Stimulated activated naive CD4-positive, alpha-beta T cell (primary cell): ENCODE measurements around the gene CDK19.
"Not testable (repeated sequence)": the region's sequence is repeated elsewhere in the genome, so short reads cannot be mapped to it uniquely, and the experiment has no call there.

Experiments
- DNase-seq, 6 experiments: peaks; one replicate each; lab custom pipeline; 2025; lab: John Stamatoyannopoulos, UW

Gene CDK19

DNA sequence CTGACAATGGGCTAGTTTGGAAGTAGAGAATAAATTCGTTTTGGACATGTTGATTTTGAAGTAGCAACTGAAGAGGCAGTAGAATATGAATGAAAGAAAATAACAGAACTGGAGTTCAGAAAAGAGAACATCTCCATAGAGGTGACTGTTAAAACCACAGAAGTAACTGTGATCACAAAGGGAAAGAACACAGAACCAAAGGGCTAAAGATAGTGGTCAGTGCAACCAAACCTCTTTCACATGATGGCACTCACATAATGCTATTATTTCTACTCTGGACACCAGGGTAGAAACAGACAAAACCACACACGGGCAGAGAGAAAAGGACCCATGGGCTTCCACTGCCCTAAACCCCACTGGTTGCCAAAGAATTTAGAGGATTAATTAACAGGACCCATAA is 58.5 kb downstream of the CDK19 start:
- DNase-seq = no peak

DNA sequence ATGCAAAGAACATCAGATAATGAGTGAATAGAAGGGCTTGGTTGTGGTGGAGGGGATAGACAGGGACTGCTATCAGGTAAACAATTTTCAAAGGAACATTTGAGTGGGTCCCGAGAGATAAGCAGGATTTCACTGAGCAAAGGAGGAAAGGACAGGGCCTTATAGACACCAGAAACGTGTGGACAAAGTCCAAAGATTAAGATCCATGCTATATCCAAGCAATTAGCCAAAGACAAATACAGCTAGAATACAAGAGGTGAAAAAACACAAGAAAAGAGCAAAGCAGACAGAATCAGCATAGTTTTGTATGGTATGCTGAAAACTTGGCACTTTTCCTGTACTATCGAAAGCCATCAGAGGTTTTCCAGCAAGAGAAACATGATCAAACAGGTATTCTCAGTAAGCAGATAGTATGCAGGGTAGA is 59.8 kb downstream of the CDK19 start:
- no peak for DNase-seq

DNA sequence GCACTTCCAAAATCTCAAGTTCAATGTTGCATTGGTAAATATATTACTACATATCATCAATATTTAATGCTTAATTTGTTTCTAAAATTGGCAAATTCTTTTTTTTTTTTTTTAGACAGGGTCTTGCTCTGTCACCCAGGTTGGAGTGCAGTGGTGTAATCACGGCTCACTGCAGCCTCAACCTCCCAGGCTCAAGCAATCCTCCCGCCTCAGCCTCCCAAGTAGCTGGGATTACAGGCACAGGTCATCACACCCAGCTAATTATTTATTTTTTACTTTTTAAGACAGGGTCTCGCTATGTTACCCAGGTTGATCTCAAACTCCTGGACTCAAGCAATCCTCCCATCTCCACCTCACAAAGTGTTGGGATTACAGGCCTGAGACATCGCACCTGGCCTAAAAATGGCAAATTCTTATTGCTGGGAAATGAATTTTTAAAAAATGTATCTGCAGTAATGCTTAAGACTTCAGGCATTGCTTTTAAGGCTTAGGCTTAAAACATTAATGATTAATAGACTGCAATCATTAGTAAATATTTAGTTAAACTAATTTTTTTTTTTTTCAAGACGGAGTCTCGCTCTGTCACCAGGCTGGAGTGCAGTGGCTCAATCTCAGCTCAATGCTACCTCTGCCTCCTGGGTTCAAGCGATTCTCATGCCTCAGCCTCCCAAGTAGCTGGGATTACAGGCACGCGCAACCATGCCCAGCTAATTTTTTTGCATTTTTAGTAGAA is 61.2 kb downstream of the CDK19 start:
- DNase-seq = not testable (repeated sequence)

DNA sequence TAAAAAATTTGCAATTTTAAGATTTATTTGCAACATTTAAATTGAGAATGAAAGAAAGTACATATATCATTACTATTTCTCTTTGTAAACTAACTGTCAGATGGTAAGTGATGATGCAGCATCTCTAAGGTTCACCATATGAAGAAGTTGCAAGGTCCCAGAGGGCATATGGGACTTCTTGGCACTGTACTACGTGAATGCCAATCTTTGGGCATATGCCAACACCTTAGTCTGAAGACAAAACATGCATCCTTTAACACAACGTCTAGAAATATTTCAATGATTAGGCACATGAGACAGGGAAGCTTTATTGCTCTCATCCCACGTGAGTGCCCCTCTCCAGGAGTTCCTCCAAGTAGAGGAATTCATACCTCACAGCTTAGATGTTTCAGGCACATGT is 66.8 kb downstream of the CDK19 start:
- DNase-seq = no peak

DNA sequence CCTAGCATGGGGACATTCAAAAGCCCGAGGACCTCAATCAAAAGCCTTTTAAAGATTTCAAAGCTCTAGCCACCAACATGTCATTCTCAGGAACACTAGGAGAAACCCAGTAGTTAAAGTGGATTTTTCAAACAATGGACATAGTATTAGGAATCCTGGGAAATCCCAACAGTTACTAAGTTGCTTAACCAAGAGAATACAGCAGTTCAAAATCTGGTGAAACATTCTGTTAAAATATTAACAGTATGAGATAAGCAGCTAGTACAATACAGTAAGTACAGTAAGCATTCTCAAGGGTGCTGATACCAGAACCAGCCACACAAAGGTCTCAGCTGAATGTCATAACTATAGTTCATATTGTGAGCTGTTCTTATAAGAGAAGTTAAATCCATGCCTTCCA is 68.6 kb downstream of the CDK19 start:
- DNase-seq = no peak

DNA sequence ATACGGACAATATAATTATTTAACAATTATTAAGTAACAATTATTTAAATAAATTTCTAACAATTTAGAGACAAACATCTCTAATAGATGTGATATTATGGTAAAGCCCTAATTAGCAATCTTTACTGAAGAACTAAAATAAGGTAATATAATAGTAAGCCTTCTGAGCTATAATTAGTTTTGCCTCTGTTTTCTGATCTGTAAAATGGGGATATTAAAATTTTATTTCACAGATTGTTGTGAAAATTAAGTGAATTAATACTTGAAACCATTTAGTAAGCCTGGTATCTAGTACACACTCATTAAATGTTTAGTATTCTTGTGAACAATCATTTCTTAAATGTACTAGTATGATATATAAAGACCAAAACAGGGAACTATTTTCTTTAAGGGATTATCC is 70.3 kb downstream of the CDK19 start:
- no peak for DNase-seq

DNA sequence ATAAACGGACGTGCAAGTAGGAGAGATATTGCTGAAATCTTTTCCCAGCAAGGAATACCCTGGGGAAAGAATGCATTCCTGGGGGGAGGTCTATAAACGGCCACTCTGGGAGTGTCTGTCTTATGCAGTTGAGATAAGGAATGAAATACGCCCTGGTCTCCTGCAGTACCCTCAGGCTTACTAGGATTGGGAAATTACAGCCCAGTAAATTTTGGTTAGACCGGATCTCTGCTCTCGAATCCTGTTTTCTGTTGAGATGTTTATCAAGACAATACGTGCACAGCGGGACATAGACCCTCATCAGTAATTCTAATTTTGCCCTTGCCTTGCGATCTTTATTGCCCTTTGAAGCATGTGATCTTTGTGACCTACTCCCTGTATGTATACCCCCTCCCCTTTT is 72.7 kb downstream of the CDK19 start:
- DNase-seq = not testable (repeated sequence)

DNA sequence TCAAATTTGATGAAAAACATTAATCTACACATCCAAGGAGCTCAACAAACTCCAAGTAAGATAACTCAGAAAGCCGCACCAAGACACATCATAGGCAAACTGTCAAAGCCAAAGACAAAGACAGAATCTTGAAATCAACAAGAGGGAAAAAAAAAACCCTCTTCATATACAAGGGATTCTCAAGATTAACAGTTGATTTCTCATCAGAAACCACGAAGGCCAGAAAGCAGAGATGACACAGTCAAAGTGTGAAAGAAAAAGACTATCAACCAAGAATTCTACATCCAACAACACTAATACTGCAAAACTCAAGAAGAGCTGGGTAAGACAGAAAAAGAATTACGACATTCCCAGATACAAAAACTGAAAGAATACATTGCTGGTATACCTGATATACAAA is 73.8 kb downstream of the CDK19 start:
- no peak for DNase-seq

DNA sequence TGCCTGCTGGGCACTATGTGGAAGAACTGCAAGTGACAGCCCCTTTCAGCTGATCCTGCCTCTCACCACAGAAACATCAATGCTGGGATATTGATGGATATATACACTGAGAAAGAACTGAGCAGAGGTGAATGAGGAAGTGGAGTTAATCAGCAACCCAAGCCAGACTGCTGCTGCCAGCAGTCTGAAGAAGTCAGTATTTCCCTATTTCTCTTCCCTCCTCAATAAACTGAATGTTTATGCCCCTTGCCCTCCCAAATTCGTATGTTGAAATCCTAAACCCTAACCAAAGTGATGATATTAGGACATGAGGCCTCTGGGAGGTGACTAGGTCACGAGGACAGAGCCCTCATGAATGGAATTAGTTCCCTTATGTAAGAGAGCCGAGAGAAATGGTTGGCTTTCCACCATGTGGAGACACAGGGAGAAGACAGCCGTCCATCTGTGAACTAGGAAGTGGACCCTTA is 76.3 kb downstream of the CDK19 start:
- no peak for DNase-seq

DNA sequence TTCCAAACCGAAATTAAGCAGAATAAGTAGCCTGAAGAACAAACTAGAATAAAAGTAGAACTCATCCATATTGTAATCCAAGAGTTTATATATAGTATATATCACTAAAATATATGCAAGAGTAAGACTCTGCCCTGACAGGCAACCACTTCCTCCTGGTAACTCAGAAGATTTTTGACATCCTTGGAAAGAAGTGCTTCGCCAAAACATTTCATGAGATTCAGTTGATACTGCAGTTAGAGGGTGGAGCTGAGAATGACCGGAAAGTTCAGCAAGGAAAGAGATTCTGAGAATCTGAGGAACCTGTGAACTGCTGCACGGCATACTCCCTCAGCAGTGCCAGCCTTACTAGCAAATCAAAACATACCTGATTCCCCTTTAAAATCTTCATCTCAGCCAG is 79.6 kb downstream of the CDK19 start:
- DNase-seq = no peak

DNA sequence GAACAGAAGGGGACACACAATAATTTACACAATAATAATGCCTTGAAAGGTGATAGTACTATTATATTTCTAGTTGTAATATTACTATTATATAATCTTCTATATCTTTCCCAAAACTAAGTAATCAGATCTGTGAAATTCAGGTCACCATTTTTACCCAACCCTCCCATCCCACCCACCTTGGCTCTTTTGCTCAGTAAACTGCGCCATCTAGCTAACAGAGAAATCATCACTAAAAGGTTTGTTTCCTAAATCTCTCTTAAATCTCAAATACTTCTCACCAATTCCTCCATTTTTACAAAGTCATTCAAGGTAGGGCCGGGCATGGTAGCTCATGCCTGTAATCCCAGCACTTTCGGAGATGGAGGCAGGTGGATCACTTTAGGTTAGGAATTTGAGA is 83.4 kb downstream of the CDK19 start:
- no peak for DNase-seq

DNA sequence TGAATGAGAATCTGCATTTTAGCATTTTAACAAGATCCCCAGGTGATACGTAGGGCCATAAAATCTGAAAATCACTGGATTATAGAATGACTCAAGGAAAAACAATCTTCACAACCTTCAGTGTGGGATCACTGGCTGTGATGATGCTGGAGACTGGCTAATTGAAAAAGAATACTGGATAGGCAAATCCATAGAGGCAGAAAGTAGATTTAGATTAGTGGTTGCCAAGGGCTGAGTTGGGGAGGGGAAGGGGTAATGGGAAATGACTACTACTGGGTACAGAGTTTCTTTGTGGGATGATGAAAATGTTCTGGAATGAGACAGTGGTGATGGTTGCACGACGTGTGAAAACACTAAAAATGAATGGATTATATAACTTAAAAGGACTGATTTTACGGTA is 84.1 kb downstream of the CDK19 start:
- no peak for DNase-seq

DNA sequence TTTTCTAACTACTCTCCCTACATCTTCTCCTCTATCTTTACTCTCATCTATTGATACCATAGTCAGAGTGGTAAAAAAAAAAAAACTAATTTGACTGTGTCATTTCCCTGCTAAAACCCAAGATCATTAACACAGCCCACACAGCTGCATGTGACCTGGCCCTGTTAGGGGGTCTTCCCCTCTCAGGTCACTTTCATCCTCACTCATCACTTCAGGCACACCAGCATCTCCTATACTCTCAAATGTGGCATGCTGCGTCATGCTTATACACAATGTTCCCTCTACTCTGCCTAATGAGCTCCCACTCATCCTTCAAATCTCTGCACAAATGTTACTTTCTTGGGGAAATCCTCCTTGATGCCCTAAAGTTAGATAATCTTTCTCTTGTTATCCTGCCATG is 86.8 kb downstream of the CDK19 start:
- DNase-seq = no peak

DNA sequence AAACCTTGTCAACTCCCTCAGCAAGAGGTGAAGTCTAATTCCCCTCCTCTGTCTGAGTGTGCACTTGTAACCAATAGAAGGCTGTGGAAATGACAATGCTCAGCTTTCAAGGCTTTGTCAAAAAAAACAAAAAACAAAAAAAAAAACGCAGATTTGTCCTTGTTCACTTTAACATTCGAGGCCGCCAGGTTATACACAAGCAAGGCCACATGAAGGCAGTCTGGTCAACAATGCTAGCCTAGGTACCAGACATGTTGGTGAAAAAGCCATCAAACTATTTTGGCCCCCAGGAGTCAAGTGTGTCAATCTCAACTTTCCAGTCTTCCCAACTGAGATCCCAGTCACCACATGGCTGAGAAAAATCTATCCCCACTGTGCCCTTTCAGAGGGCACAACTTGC is 92.3 kb downstream of the CDK19 start:
- DNase-seq = no peak

DNA sequence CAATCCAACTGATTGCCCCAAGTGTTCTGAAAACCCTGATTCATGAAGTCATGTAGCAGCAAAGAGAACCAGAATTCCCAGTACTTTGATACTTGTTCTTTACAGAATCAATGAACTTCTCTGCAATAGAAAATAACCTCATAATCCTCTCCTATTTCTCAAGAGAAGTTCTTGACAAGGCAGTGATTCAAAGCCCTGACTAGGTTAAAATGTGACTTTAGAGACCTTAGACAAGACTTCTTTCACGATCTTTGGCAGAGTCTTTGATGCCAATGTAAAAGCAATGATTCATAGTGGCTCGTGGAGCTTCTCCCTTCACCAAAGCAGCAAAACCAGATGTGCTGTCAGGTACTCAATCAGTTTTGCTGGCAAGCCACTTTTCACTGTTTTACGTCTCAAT is 95.2 kb downstream of the CDK19 start:
- no peak for DNase-seq

DNA sequence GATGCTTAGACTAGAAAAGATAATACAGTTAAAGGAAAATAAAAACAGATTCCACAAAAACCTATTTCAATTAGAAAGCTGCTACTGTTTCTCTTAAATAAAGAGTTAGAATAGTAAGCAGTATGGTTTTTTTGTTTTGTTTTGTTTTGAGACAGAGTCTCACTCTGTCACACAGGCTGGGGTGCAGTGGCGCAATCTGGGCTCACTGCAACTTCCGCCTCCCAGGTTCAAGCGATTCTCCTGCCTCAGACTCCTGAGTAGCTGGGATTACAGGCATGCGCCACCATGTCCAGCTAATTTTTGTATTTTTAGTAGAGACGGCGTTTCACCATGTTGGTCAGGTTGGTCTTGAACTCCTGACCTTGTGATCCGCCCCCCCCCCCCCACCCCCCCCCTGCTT is 95.7 kb downstream of the CDK19 start:
- not testable (repeated sequence) for DNase-seq

DNA sequence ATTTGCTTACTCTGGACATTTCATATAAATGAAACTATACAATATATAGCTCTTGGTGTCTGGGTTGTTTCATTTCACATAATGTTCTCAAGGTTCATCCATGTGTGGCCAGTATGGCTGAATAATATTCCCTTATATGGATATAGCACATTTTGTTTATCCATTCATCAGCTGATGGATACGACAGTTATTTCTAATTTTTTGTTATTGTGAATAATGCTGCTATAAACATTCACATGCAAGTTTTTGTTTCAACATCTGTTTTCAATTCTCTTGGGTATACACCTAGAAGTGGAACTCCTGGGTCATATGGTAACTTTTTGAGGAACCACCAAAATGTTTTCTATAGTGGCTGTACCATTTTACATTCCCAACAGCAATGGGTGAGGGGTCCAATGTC is 101.1 kb downstream of the CDK19 start:
- no peak for DNase-seq

DNA sequence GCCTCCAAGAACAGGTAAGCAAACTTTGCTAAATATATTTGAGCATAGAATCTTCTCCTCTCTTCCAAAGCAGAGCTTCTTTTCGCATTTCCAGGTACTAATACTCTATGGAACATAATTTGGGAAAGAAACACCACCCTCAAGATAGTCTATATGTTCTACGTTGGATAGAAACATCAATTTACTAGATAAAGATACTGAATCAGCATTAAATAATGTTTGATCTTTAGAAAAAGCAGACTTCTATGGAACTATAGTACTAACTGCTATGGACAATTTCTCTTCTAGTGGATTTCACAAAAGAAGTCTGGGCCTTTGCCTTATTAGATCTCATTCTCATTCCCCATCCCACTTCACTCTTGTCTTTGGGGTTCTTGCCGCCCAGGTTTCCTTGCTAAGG is 103.0 kb downstream of the CDK19 start:
- no peak for DNase-seq

DNA sequence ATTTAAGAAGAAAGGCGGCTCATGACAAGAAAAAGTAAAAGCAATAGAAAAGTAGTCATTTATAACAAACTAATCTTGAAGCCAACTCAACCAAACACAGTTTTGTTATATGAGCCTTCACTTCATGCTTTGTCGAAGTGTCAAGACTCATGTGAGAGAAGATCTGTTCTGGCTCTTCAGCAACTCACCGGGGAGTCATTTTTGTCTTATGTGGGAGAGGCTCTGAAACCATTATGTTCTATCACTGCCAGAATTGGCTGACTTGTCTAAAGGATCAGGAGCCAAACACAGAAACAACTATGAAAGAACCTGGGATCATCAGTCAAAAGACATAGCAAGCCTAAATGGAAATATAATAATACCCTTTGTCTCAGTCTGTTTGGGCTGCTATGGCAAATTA is 105.2 kb downstream of the CDK19 start:
- no peak for DNase-seq

DNA sequence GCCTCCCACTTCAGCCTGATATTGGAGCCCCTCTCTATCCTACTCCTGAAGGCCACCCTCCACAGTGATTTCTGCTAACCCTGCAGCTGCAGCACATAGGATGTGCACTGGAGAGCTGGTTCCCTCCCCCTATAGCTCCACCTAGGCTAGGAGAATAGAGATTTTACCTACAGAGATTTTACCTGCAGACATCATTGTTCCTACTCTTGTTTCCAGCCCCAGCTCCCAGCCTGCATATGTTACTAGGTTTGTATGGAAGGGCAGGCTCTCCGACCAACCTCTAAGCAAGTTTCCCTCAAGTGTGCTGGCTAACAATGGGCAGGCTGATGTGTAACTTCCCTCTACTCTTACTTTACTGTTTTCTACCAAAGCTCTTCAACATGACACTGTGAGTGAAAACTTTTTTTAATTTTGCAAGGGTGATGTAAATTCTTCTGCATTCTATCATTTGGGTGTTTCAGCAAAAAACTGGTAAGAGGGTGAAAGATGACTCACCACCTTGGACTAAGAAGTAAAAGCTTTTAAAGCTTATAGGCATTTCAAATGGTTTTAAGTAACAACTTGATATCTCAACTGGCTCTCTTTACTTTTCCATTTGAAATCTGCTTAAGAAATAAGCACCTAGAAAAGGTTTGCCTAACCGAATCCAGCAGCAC is 106.8 kb downstream of the CDK19 start:
- no peak for DNase-seq

DNA sequence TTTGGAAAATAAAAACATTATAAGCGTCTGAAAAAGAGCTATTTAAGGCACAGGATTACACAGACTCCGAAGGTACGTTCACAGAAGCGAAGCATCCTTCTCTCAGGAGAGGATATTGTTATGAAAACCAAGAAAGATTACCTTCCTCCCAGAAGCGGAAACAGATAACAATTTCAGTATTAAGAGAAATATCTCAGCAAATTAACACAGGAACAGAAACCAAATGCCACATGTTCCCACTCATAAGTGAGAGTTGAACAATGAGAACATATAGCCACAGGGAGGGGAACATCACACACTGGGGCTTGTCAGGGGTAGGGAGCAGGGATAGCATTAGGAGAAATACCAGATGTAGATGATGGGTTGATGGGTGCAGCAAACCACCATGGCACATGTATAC is 109.7 kb downstream of the CDK19 start:
- no peak for DNase-seq

DNA sequence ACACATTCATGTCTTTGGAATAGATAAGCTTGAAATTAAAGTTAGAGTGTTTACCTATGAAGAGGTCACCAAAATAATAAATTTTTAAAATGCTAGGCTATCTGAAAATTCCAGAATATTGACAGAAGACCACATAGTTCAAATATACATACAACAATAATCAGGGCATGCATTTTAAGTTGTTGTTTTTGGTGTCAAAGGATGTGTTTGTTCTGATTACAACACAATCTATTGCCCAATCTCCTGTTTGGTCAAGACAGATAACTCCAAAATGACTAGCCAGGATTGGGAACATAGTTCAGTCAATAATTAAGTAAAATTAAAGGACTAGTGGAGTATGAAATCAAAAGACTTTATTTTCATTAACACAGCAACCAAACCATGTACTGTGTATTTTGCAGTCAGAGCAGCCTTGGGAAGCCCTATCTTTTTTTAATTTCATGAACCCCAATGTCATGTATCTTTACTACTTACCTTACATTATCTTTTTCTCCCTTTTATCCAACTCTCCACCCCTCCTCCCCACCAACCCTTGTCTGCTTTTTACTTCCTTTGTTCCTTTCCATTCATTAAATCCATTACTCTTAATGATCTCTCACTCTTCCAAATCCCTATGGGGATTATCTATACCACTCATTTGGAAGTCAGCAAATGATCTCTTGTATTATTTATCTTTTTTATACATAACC is 111.2 kb downstream of the CDK19 start:
- DNase-seq = no peak
